HG03575 (cell line): ENCODE data around the gene CNTN5.

Experiments
- ATAC-seq: cut with Tn5 transposase; IDR thresholded peaks from one replicate; pipeline ENCODE4 v1.9.1; 2021; ENCODE audit not compliant: unreplicated experiment, insufficient number of reproducible peaks, low FRiP score; ENCODE audit errors: extremely low read depth

Gene CNTN5

DNA sequence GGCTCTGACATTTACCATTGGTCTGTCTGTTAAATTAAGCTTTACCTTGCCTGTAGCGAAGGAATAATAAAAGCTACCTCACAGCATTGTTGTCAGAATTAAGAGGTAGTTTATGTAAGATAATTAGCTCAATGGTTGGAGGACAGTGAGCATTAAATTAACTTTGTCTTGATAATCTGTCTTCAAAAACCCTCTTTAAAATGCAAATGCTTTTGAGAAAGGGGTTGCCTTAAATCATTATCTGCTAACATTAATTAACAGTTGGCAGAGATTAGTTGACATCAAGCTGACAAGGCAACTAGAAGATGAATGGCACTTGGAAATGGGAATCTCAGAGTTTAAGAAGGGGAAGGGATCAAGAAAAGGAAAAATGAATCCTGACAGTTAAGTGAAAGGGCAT is 905.2 kb downstream of the CNTN5 start:
- ATAC-seq, result no peak

DNA sequence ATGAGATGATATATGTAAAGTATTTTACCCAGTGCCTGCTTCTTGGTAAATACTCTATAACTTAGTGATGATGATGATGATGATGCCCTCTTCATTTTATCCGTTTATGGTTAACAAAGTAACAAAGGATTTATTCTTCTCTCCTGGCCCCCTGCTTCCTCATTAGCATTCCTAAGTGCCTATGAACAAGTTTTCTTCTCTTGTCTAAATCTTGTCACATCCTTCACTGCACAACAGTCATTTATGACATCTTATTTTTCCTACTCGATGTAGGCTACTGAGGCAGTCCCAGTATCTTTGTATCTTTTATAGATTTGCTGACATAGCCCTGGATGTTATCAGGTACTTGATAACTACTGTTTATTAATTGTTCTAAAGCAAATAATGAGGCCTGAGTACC is 911.9 kb downstream of the CNTN5 start:
- ATAC-seq, result no peak

- ATAC-seq, result no peak
These were observed 913.3 kb downstream of the CNTN5 start for GRCh38 chr11:99934008-99934407.

DNA sequence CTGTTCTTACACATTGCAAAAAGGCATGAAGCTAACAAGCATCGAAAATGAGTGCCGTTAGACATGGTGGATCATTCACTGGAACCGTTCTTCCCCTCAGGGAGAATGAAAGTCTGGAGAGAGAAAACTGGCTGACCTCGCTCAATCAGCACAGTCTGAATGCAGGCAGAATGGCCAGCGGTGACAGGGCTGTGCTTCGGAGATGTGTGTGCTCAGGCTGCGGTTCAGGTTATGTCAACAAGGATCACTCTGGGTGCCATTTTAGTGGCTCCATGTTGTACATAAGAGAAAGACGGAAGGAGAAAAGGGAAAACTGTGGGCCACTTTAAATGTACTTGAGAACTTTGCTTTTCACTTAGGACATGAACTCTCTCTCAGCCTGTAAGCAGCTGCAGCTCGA is 916.6 kb downstream of the CNTN5 start:
- no peak for ATAC-seq

- no peak for ATAC-seq
These were observed 932.1 kb downstream of the CNTN5 start for GRCh38 chr11:99952816-99953215.

DNA sequence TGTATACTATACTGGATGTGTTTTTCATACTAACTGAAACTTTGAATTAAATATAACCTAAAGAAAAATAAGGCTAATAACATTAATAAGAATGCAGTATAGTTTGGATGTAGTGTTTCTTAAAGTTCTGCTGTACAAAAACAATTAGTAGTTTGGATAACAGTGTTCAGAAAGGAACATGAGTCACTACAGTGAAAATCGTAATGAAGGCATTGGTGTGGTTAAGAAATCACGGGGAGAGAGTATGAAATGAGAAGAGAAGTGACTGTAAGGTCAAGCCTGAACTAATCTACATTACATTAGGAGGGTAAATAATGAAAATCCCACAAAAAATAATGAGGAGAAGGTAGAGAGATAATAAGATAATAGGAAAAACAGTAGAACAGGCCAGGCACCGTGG is 939.8 kb downstream of the CNTN5 start:
- ATAC-seq, result no peak

- no peak for ATAC-seq
These were observed 947.6 kb downstream of the CNTN5 start for GRCh38 chr11:99968336-99968735.

DNA sequence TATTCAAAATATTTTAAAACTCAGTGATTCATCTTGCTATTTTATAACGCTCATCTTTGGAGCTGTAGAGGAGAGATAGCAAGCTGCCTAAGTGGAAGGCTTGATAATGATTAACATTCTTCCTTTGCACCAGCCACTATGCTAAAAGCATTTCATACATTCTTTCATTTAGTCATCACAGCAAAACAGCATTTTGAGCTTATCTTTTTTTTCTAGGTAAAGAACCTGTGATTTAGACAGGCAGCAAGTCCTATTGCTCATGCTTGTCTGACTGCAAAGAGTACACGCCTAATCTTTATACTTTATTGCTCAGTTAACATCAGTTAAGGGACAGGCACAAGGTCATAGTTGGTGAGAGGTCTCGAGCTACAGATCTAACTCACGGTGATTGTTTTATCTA is 953.2 kb downstream of the CNTN5 start:
- ATAC-seq, result no peak

GRCh38 chr11:99979042-99979441 is 958.3 kb downstream of the CNTN5 start:
- no peak for ATAC-seq

DNA sequence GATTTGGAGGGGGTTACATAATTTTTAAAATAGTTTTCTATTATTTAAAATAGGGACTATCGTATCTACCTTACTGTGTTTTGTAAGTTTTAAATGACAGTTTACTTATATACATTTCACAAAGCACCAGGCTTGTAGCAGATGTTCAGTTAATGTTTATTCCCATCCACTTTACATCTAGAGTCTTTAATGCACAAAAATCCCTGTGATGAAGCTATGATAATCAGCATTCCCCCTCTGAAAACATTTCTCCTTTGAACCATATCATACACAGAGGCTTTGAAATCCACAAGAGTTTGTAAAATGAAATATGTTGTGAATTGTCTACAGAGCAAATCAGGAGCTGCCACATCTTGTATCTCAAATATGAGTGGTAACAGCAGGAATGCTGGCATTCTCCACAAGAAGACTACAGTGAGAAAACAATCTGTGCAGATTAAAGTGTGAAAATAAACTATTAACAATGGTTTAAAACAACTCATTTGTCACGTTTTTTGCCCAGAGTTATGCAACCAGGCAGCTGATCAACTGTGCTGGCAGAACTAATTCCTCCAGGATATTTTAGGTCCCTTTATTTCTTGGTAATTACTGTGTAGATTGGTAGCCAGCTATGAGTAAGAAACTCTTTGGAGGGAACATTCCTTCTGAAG is 967.2 kb downstream of the CNTN5 start:
- no peak for ATAC-seq

DNA sequence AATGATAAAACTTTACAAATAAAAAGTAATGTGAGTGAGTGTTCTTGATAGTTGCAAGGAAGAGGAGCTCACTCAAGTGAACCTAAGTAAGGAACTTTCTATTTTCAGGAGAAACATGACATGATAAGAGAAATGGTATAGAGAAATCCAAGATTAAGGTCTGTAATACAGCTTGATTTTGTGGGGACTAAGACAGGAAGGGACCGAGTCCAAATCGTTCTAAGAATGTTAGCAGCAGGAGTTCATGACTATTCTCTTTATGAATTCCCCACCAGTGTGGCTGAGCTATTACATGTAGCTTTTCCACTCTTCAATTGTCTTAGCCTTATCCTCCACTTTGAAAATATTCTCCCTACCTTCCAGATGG is 967.7 kb downstream of the CNTN5 start:
- no peak for ATAC-seq

GRCh38 chr11:100003985-100004384 is 983.2 kb downstream of the CNTN5 start:
- no peak for ATAC-seq

- ATAC-seq, result no peak
These were observed 983.8 kb downstream of the CNTN5 start for GRCh38 chr11:100004541-100004940.

DNA sequence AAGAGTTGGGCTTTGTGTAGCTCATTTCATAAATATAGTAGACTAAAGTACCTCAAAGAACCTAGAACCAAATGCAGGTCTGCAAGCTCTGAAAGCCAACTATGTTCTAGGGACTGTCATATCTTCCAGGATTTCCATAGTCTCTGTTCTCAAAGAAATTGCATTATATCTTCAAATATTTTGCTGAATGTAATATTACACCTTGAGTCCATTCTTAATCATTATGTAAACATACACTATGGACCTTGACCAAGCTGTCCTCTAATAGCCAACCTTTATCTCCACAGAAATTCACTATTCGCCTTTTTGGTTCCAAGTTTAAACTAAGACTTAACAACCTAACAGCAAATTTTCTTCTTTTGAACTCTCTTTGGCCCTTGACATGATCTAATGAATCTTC is 987.7 kb downstream of the CNTN5 start:
- ATAC-seq, result no peak

DNA sequence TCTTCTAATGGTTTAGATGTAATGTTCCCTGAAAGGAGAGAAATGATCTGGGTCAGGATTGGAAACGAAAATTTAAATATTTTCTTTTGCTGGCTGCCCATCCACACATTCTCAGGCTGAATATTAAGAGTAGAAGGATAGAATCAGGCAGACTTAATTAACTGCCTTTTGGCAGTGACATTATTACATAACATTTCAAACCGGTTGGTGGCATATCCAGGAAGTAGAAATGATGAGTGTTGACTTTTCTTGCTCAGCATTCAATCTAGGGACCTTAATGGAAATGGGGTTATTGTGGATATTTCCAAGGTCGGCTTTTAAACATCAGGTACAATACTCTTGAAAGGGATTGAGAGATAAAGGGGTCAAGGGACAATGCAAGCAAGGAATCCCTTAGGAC is 989.0 kb downstream of the CNTN5 start:
- no peak for ATAC-seq

DNA sequence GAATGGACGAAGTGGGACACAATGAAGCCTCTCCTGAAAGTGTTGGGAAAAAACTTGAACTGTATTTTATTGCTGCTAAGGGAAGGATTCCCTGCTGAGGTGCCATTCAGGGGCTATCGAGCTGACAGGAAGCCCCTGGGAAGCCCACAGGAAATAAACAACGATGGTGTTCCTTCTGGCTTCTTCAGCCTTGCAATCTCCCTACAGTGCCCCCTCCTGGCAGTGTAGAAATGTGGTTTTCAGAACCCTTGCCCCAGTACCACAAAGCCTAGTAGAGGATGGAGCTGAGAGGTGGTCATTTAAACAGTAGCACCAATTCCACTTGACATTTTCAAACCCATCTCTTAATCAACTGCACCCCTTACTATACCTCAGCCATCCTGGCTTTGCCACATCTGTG is 989.6 kb downstream of the CNTN5 start:
- ATAC-seq, result no peak

DNA sequence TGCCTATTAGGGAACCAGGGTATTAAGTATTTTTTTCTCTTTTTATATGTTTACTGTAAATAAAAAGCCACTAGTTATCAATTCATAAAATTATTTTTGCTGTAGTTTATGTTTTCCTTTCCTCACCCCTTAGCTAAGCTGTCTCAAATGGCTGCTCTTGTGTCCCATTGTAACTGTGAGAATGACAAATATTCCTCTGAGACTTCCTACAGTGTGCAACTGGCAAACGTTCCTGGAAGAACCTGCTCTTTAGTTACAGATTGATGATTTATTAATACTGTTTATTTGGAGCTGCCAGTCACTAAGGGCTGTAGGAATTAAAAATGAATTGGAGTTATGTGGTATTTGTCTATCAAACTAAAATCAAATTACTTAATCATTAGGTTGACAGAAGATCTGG is 990.9 kb downstream of the CNTN5 start:
- no peak for ATAC-seq

GRCh38 chr11:100013011-100013410 is 992.3 kb downstream of the CNTN5 start:
- ATAC-seq, result no peak

- no peak for ATAC-seq
These were observed 1011.2 kb downstream of the CNTN5 start for GRCh38 chr11:100031973-100032372.

DNA sequence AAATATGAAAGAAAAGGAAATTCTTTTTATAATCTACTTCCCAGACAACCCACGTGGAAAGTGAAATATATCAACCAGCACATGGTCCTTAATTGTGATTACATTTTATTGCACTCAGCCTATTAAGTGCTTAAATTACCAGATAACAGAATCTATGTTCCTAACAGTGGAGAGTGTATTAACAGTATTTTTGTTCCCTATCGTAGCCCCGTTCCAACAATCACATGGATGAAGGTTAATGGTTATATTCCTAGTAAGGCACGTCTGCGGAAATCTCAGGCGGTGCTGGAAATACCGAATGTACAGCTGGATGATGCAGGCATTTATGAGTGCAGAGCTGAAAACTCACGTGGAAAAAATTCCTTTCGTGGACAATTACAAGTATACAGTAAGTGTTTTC is 1040.3 kb downstream of the CNTN5 start:
- ATAC-seq, result no peak

- ATAC-seq, result no peak
These were observed 1045.7 kb downstream of the CNTN5 start for GRCh38 chr11:100066399-100066798.

DNA sequence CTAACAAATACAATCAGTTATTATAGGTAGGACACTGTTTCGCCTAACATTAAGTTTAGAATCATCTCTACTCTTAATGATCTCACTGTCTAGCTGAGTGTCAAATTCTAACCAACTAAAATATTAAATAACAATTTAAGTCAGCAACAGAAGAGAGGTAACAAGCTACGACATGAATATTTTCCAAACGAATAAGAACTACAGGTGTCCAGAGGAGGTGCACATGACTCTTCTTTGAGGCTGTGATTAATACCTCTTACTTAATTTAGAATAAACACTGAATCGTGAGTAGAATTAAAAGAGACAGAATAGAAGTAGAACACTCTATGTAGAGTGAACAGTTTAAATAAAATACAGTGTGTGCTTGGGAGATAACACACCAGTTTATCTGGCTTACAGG is 1047.4 kb downstream of the CNTN5 start:
- ATAC-seq, result no peak
